Measurements from ENCODE around the gene INSM1. TPM values are rescaled to one million over a fixed set of nuclear protein-coding genes. Genes with fewer than 3 reads are reported as not detected.

INSM1 gene
- polyA plus RNA-seq, 1 of the 3 experiments (the other 2 are of a cell fraction), result not detected

DNA sequence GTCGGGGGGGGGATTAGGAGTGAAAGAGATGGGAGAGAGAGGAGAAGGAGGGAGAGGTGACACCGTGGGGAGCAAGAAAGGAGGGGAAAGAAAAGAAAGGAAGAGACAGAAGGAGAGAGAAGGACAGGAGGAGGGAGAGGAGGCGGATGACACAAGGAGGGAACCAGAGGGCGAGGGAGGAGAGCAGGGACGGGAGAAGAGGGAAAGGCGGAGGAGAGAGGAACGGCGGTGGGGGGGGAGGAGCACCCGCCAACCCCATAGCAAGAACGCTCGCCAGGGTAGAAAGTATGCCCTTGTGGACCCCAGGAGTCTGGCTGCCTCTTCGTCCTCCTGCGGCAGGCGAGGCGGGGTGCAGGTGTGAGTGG is 4.5 kb upstream of the INSM1 start:
- H3K9ac ChIP-seq, result no peak overlapping the region
- WGBS (ENCODE audit: low lambda C conversion rate), result 10% methylated on average over 13 of the region's 15 CpGs
- POLR2A ChIA-PET, result no interaction called here
- peaks cover 4% of the 10 kb centered on the region for H3F3A ChIP-seq (replicated peaks; ENCODE audit: insufficient read depth)
- peaks cover 65% of the 10 kb centered on the region for H3K27me3 ChIP-seq (ENCODE audit: insufficient read depth)
- no peak for DNase-seq
- CTCF ChIA-PET, result no interaction called here
- H3K4me3 ChIP-seq (ENCODE audit: low read depth in 2 of 2, low read length in 1 of 2), result no peak overlapping the region
- no peak for TF ChIP-seq EZH2phosphoT487 (IDR thresholded peaks at IDR 0.05; ENCODE audit: borderline replicate concordance, low read depth)
- TF ChIP-seq ELF1 (IDR thresholded peaks at IDR 0.05), result no peak
- TF ChIP-seq TAF1 (IDR thresholded peaks at IDR 0.05; ENCODE audit: borderline replicate concordance, low read depth, low read length), result no peak
- TF ChIP-seq FOXJ3 (CRISPR knock-in tag; IDR thresholded peaks at IDR 0.05), result no peak
- TF ChIP-seq, protein P1, sequence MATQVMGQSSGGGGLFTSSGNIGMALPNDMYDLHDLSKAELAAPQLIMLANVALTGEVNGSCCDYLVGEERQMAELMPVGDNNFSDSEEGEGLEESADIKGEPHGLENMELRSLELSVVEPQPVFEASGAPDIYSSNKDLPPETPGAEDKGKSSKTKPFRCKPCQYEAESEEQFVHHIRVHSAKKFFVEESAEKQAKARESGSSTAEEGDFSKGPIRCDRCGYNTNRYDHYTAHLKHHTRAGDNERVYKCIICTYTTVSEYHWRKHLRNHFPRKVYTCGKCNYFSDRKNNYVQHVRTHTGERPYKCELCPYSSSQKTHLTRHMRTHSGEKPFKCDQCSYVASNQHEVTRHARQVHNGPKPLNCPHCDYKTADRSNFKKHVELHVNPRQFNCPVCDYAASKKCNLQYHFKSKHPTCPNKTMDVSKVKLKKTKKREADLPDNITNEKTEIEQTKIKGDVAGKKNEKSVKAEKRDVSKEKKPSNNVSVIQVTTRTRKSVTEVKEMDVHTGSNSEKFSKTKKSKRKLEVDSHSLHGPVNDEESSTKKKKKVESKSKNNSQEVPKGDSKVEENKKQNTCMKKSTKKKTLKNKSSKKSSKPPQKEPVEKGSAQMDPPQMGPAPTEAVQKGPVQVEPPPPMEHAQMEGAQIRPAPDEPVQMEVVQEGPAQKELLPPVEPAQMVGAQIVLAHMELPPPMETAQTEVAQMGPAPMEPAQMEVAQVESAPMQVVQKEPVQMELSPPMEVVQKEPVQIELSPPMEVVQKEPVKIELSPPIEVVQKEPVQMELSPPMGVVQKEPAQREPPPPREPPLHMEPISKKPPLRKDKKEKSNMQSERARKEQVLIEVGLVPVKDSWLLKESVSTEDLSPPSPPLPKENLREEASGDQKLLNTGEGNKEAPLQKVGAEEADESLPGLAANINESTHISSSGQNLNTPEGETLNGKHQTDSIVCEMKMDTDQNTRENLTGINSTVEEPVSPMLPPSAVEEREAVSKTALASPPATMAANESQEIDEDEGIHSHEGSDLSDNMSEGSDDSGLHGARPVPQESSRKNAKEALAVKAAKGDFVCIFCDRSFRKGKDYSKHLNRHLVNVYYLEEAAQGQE (IDR thresholded peaks at IDR 0.05; ENCODE audit: low read depth, low read length), result no peak
- TF ChIP-seq, protein P2, sequence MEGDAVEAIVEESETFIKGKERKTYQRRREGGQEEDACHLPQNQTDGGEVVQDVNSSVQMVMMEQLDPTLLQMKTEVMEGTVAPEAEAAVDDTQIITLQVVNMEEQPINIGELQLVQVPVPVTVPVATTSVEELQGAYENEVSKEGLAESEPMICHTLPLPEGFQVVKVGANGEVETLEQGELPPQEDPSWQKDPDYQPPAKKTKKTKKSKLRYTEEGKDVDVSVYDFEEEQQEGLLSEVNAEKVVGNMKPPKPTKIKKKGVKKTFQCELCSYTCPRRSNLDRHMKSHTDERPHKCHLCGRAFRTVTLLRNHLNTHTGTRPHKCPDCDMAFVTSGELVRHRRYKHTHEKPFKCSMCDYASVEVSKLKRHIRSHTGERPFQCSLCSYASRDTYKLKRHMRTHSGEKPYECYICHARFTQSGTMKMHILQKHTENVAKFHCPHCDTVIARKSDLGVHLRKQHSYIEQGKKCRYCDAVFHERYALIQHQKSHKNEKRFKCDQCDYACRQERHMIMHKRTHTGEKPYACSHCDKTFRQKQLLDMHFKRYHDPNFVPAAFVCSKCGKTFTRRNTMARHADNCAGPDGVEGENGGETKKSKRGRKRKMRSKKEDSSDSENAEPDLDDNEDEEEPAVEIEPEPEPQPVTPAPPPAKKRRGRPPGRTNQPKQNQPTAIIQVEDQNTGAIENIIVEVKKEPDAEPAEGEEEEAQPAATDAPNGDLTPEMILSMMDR (IDR thresholded peaks at IDR 0.05), result no peak
- TF ChIP-seq, protein P3, sequence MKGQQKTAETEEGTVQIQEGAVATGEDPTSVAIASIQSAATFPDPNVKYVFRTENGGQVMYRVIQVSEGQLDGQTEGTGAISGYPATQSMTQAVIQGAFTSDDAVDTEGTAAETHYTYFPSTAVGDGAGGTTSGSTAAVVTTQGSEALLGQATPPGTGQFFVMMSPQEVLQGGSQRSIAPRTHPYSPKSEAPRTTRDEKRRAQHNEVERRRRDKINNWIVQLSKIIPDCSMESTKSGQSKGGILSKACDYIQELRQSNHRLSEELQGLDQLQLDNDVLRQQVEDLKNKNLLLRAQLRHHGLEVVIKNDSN (IDR thresholded peaks at IDR 0.05; ENCODE audit: borderline replicate concordance, low read depth), result no peak
- TF ChIP-seq CHD2 (IDR thresholded peaks at IDR 0.05; ENCODE audit: low read length, partially characterized antibody), result no peak
- TF ChIP-seq RAD21 (IDR thresholded peaks at IDR 0.05; ENCODE audit: low read length), result no peak
- TF ChIP-seq, protein P4, sequence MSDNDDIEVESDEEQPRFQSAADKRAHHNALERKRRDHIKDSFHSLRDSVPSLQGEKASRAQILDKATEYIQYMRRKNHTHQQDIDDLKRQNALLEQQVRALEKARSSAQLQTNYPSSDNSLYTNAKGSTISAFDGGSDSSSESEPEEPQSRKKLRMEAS (IDR thresholded peaks at IDR 0.05; ENCODE audit: low read depth), result no peak
- TF ChIP-seq, protein P5, sequence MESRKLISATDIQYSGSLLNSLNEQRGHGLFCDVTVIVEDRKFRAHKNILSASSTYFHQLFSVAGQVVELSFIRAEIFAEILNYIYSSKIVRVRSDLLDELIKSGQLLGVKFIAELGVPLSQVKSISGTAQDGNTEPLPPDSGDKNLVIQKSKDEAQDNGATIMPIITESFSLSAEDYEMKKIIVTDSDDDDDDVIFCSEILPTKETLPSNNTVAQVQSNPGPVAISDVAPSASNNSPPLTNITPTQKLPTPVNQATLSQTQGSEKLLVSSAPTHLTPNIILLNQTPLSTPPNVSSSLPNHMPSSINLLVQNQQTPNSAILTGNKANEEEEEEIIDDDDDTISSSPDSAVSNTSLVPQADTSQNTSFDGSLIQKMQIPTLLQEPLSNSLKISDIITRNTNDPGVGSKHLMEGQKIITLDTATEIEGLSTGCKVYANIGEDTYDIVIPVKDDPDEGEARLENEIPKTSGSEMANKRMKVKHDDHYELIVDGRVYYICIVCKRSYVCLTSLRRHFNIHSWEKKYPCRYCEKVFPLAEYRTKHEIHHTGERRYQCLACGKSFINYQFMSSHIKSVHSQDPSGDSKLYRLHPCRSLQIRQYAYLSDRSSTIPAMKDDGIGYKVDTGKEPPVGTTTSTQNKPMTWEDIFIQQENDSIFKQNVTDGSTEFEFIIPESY (IDR thresholded peaks at IDR 0.05; ENCODE audit: borderline replicate concordance, low read depth), result no peak
- TF ChIP-seq SIN3A (IDR thresholded peaks at IDR 0.05; ENCODE audit: borderline replicate concordance, low read depth, low read length), result no peak
- TF ChIP-seq, protein P6, sequence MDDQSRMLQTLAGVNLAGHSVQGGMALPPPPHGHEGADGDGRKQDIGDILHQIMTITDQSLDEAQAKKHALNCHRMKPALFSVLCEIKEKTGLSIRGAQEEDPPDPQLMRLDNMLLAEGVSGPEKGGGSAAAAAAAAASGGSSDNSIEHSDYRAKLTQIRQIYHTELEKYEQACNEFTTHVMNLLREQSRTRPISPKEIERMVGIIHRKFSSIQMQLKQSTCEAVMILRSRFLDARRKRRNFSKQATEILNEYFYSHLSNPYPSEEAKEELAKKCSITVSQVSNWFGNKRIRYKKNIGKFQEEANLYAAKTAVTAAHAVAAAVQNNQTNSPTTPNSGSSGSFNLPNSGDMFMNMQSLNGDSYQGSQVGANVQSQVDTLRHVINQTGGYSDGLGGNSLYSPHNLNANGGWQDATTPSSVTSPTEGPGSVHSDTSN (IDR thresholded peaks at IDR 0.05), result no peak
- TF ChIP-seq GATA2 (CRISPR knock-in tag; IDR thresholded peaks at IDR 0.05), result no peak
- no peak for TF ChIP-seq RXRA (IDR thresholded peaks at IDR 0.05; ENCODE audit: borderline replicate concordance, low read depth)
- no peaks in the 10 kb centered on the region for H3K9me3 ChIP-seq
- no peak overlapping the region for H2AFZ ChIP-seq (ENCODE audit: low read depth)
- no peaks in the 10 kb centered on the region for H3K79me2 ChIP-seq (ENCODE audit: insufficient read depth)
- H3K4me1 ChIP-seq (ENCODE audit: control insufficient read depth in 1 of 2, insufficient read depth in 2 of 2, low read depth in 1 of 2, low read length in 1 of 2), result no peaks in the 10 kb centered on the region; a peak in 1 of 4 replicates
- H3K27ac ChIP-seq (ENCODE audit: low read depth in 2 of 2, low read length in 1 of 2), result no peak overlapping the region
- no peaks in the 10 kb centered on the region for H4K20me1 ChIP-seq (ENCODE audit: insufficient read depth)
- no peak overlapping the region for H3K4me2 ChIP-seq
- H3K9me2 ChIP-seq, result no peaks in the 10 kb centered on the region
- no peaks in the 10 kb centered on the region for H3K36me3 ChIP-seq (replicated peaks in 1 of 2; ENCODE audit: control insufficient read depth in 1 of 2, insufficient read depth in 2 of 2, low read length in 1 of 2)

All from SK-N-SH (cell line).